GM23248 (cell line): Measurements from ENCODE around the gene ARID1B. TPM values are rescaled to one million over a fixed set of nuclear protein-coding genes. Genes with fewer than 3 reads are reported as not detected.

Experiments
- DNase-seq: peaks from one replicate; pipeline ENCODE4 v3.0.0-alpha.2; 2015
- H2AFZ ChIP-seq: fragments of 200-600 bp; sonication (generic); 2 replicates; pipeline ENCODE4 v1.6.1; 2016; ENCODE audit warnings: antibody characterized with exemption
- H3F3A ChIP-seq: fragments of 200-600 bp; sonication (generic); 2 replicates; pipeline ENCODE4 v1.6.1; 2016; ENCODE audit warnings: mild to moderate bottlenecking, antibody characterized with exemption, mixed run types; ENCODE audit not compliant: insufficient read depth
- H3K27ac ChIP-seq: fragments of 200-600 bp; sonication (generic); 2 replicates; pipeline ENCODE4 v1.5.1; 2016; ENCODE audit warnings: mild to moderate bottlenecking
- H3K27me3 ChIP-seq: fragments of 200-600 bp; sonication (generic); replicated peaks from 2 replicates; pipeline ENCODE4 v1.6.1; 2016; ENCODE audit warnings: mild to moderate bottlenecking; ENCODE audit not compliant: insufficient read depth
- H3K36me3 ChIP-seq: fragments of 200-600 bp; sonication (generic); 2 replicates; pipeline ENCODE4 v1.6.1; 2016; ENCODE audit warnings: low read depth, mild to moderate bottlenecking
- H3K4me1 ChIP-seq: fragments of 200-600 bp; sonication (generic); 2 replicates; pipeline ENCODE4 v1.6.1; 2016; ENCODE audit warnings: mild to moderate bottlenecking; ENCODE audit not compliant: insufficient read depth
- H3K4me2 ChIP-seq: fragments of 200-600 bp; sonication (generic); one replicate; pipeline ENCODE4 v1.6.1; 2016; ENCODE audit warnings: mild to moderate bottlenecking; ENCODE audit not compliant: unreplicated experiment
- H3K4me3 ChIP-seq: fragments of 200-600 bp; sonication (generic); 2 replicates; pipeline ENCODE4 v1.5.1; 2016; ENCODE audit warnings: mild to moderate bottlenecking
- H3K79me2 ChIP-seq: fragments of 200-600 bp; sonication (generic); 2 replicates; pipeline ENCODE4 v1.6.1; 2016; ENCODE audit warnings: mild to moderate bottlenecking; ENCODE audit not compliant: insufficient read depth
- H3K9ac ChIP-seq: fragments of 200-600 bp; sonication (generic); 2 replicates; pipeline ENCODE4 v1.6.1; 2016; ENCODE audit warnings: mild to moderate bottlenecking
- H3K9me2 ChIP-seq: fragments of 200-600 bp; sonication (generic); 2 replicates; pipeline ENCODE4 v1.6.1; 2016; ENCODE audit warnings: mixed run types, mild to moderate bottlenecking, moderate library complexity; ENCODE audit not compliant: insufficient read depth
- H3K9me3 ChIP-seq: fragments of 200-600 bp; sonication (generic); one replicate; pipeline ENCODE4 v1.6.1; 2017; ENCODE audit warnings: low read depth
- H4K20me1 ChIP-seq: fragments of 200-600 bp; sonication (generic); 2 replicates; pipeline ENCODE4 v1.6.0; 2016; ENCODE audit not compliant: insufficient read depth
- EZH2 ChIP-seq: fragments of 200-600 bp; sonication (generic); IDR thresholded peaks from 2 replicates; pipeline ENCODE4 v1.6.1; 2018; ENCODE audit warnings: antibody characterized with exemption, mild to moderate bottlenecking; ENCODE audit not compliant: insufficient read depth, poor library complexity, severe bottlenecking
- EZH2phosphoT487 ChIP-seq: fragments of 200-600 bp; sonication (generic); IDR thresholded peaks from 2 replicates; pipeline ENCODE4 v1.6.1; 2018; ENCODE audit warnings: antibody characterized with exemption, moderate library complexity, mild to moderate bottlenecking, low read depth; ENCODE audit not compliant: insufficient read depth
- WGBS, 2 experiments: methylation state at CpG; one replicate each; pipeline ENCODE4 v1.1.6; 2015 to 2017; ENCODE audit warnings: low lambda C conversion rate in 2 of 2, low coverage in 1 of 2; ENCODE audit errors: missing lambda C conversion rate in 2 of 2; 5-methylcytosine and 5-hydroxymethylcytosine counted together
- in situ Hi-C: fragments of 300-500 bp; cut with MboI; formaldehyde crosslinking; loops from 2 replicates; pipeline ENCODE4 v1.15.0; 2020
- polyA plus RNA-seq: library from polyadenylated mRNA; unstranded; fragments of >200 nt; fragmentation: Nextera tagmentation; extraction: Ambion mirVana; gene quantifications from 2 replicates; pipeline ENCODE4 v1.2.1, GENCODE V29; 2016
- total RNA-seq: library from RNA; depleted of rRNA; stranded (reverse); fragments of >200 nt; shearing (Covaris generic); gene quantifications from 2 replicates; pipeline ENCODE4 v1.2.3, GENCODE V29; 2014

Gene ARID1B
- total and polyA plus RNA-seq, 2 experiments from 2014 or later: 19.3 to 21.2 TPM

- H3K4me2 ChIP-seq: no peak overlapping the region
- H3K9me3 ChIP-seq: no peaks in the 10 kb centered on the region
- peaks cover 95% of the 10 kb centered on the region for H3K79me2 ChIP-seq
- no peak overlapping the region for H3K4me3 ChIP-seq
- in situ Hi-C loops: no loop called here
- no peak overlapping the region for H3K9ac ChIP-seq
- H3K27me3 ChIP-seq: no peaks in the 10 kb centered on the region
- no peak overlapping the region for H3K27ac ChIP-seq
- H3F3A ChIP-seq: no peaks in the 10 kb centered on the region
- H3K36me3 ChIP-seq: no peaks in the 10 kb centered on the region
- H2AFZ ChIP-seq: no peak overlapping the region
- H4K20me1 ChIP-seq: no peaks in the 10 kb centered on the region
- 0 out of 2 replicates have a peak, but pooled peaks cover 5% of the 10 kb centered on the region for H3K4me1 ChIP-seq
- no peak for TF ChIP-seq EZH2
- TF ChIP-seq EZH2phosphoT487: no peak
- no peak for DNase-seq
- no peaks in the 10 kb centered on the region for H3K9me2 ChIP-seq
Observed at GRCh38 chr6:156912431-156912830, 135.3 kb downstream of the ARID1B start.

DNA sequence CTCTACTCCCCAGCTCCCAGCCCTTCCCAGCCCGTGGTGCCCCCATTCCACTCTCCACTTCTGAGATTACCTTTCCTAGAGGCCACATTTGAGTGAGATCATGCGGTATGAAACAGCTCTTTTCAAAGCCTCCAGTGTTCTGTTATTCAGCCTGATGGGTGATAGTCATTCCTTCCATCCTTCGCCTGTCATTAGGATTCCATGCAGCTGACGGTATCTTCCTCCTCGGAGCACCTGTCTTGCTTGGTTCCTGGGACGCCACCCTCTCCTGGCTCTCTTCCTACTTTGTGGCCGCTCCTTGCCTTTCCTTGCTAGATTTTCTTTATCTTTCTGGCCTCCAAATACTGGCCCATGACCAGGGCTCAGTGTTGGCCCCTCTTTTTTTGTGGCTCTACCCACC is 137.0 kb downstream of the ARID1B start:
- no peak overlapping the region for H3K27ac ChIP-seq
- H3K4me2 ChIP-seq: no peak overlapping the region
- H3K9me3 ChIP-seq: no peaks in the 10 kb centered on the region
- H3K27me3 ChIP-seq: no peaks in the 10 kb centered on the region
- TF ChIP-seq EZH2phosphoT487 (no peak), EZH2 (no peak)
- H3K4me3 ChIP-seq: no peak overlapping the region
- H3K4me1 ChIP-seq: 0 out of 2 replicates have a peak, but pooled peaks cover 5% of the 10 kb centered on the region
- WGBS, 2 experiments: 97 to 98% methylated on average over 7 of the region's 7 CpGs
- in situ Hi-C loops: no loop called here
- H3K79me2 ChIP-seq: peaks cover 94% of the 10 kb centered on the region
- no peak for DNase-seq
- no peaks in the 10 kb centered on the region for H4K20me1 ChIP-seq
- H3K9ac ChIP-seq: no peak overlapping the region
- H3K9me2 ChIP-seq: no peaks in the 10 kb centered on the region
- H2AFZ ChIP-seq: no peak overlapping the region
- H3F3A ChIP-seq: no peaks in the 10 kb centered on the region
- H3K36me3 ChIP-seq: no peaks in the 10 kb centered on the region

- 88 to 90% methylated on average over 11 of the region's 11 CpGs for WGBS, 2 experiments
- H3F3A ChIP-seq: no peaks in the 10 kb centered on the region
- DNase-seq: no peak
- H3K9ac ChIP-seq: no peak overlapping the region
- H3K79me2 ChIP-seq: peaks cover 93% of the 10 kb centered on the region
- no peak overlapping the region for H3K4me3 ChIP-seq
- H3K4me2 ChIP-seq: no peak overlapping the region
- TF ChIP-seq EZH2phosphoT487 (no peak), EZH2 (no peak)
- H3K9me2 ChIP-seq: no peaks in the 10 kb centered on the region
- H3K9me3 ChIP-seq: no peaks in the 10 kb centered on the region
- 0 out of 2 replicates have a peak, but pooled peaks cover 1% of the 10 kb centered on the region for H3K4me1 ChIP-seq
- H2AFZ ChIP-seq: no peak overlapping the region
- in situ Hi-C loops: no loop called here
- H3K27me3 ChIP-seq: no peaks in the 10 kb centered on the region
- H3K27ac ChIP-seq: no peak overlapping the region
- H3K36me3 ChIP-seq: no peaks in the 10 kb centered on the region
- H4K20me1 ChIP-seq: no peaks in the 10 kb centered on the region
Observed at GRCh38 chr6:156916130-156916801, 139.1 kb downstream of the ARID1B start.

- Histone ChIP-seq H4K20me1 (no peaks in the 10 kb centered on the region), H3K9ac (no peak overlapping the region), H3F3A (no peaks in the 10 kb centered on the region), H3K9me2 (no peaks in the 10 kb centered on the region), H3K4me2 (no peak overlapping the region), H3K9me3 (no peaks in the 10 kb centered on the region), H3K36me3 (no peaks in the 10 kb centered on the region), H3K4me3 (no peak overlapping the region), H3K4me1 (no peaks in the 10 kb centered on the region), H2AFZ (no peak overlapping the region), H3K27ac (no peak overlapping the region), H3K27me3 (no peaks in the 10 kb centered on the region), H3K79me2 (peaks cover 93% of the 10 kb centered on the region)
- TF ChIP-seq EZH2phosphoT487: no peak
- in situ Hi-C loops: no loop called here
- no peak for DNase-seq
- 73 to 74% methylated on average over 5 of the region's 5 CpGs for WGBS, 2 experiments
Observed at GRCh38 chr6:156917213-156917612, 140.0 kb downstream of the ARID1B start.

DNA sequence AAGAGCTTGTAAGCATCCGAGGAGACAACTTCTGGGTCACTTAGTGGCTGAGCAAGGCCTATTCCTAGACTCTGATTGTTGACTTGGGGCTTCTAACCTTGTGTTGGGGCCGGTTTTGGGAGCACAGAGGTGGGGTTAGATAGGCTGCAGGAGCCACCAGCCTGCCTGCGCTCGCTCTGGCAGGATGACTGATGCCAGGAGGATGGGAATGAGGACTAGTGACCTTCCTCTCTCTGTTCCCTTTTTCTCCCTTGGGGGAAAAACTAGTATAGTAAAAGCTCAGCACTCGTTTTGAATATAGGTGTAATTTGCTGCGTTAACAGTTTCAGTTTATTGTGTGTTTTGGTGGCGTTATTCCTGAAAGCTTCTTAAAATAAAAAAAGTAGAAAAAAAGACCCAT is 141.5 kb downstream of the ARID1B start:
- in situ Hi-C loops: no loop called here
- Histone ChIP-seq H2AFZ (no peak overlapping the region), H4K20me1 (no peaks in the 10 kb centered on the region), H3K4me3 (no peak overlapping the region), H3K9me2 (no peaks in the 10 kb centered on the region), H3K79me2 (peaks cover 97% of the 10 kb centered on the region), H3K4me2 (no peak overlapping the region), H3K9me3 (no peaks in the 10 kb centered on the region), H3K9ac (no peak overlapping the region), H3K4me1 (no peaks in the 10 kb centered on the region), H3F3A (no peaks in the 10 kb centered on the region), H3K36me3 (no peaks in the 10 kb centered on the region), H3K27ac (no peak overlapping the region), H3K27me3 (no peaks in the 10 kb centered on the region)
- DNase-seq: no peak
- WGBS, 2 experiments: 68 to 73% methylated on average over 7 of the region's 7 CpGs
- no peak for TF ChIP-seq EZH2
- no peak for TF ChIP-seq EZH2phosphoT487
